GM18507 (cell line): Measurements from ENCODE around the gene ARMC12.
"Not testable (repeated sequence)": the region's sequence is repeated elsewhere in the genome, so short reads cannot be mapped to it uniquely, and the experiment has no call there.

Experiments used
- DNase-seq: peaks from one replicate; pipeline ENCODE4 v3.0.0; 2011; ENCODE audit warnings: low read depth; ENCODE audit not compliant: insufficient read length; ENCODE audit errors: extremely low spot score
- FAIRE-seq: peaks from 2 replicates; lab custom pipeline; 2011; peaks lifted over from hg19 to GRCh38; lab: Jason Lieb, UNC

Gene ARMC12

GRCh38 chr6:35736982-35737412, at the start of gene ARMC12:
ARMC12 (plus strand) TSS chr6:35737032; CDS start chr6:35737109, 77 bp downstream.
- no peak for DNase-seq
- no peak for FAIRE-seq

- DNase-seq, result no peak
- FAIRE-seq, result peak; percentile 80
Observed at GRCh38 chr6:35687658-35688604, 48.9 kb upstream of the ARMC12 start.

- DNase-seq, result peak; percentile 91
- peak; percentile 83 for FAIRE-seq
Observed at GRCh38 chr6:35688605-35689322, 48.1 kb upstream of the ARMC12 start, which contains the start of gene FKBP5. FKBP5 (minus strand) TSS chr6:35688915; CDS start chr6:35642824, 46,091 bp downstream.

GRCh38 chr6:35690006-35690405, 46.8 kb upstream of the ARMC12 start:
- not testable (repeated sequence) for FAIRE-seq, DNase-seq

GRCh38 chr6:35690484-35690883, 46.3 kb upstream of the ARMC12 start:
- no peak for FAIRE-seq
- DNase-seq, result no peak

GRCh38 chr6:35691027-35691824, 45.6 kb upstream of the ARMC12 start:
- FAIRE-seq, result no peak
- DNase-seq, result no peak

GRCh38 chr6:35694462-35694861, 42.4 kb upstream of the ARMC12 start:
- DNase-seq, result no peak
- no peak for FAIRE-seq

- FAIRE-seq, result not testable (repeated sequence)
Observed at GRCh38 chr6:35698430-35698829, 38.4 kb upstream of the ARMC12 start.

GRCh38 chr6:35698858-35699257, 38.0 kb upstream of the ARMC12 start:
- DNase-seq (no peak), FAIRE-seq (no peak)

More at GRCh38 chr6:35698430-35698829, 38.4 kb upstream of the ARMC12 start:
- DNase-seq, result not testable (repeated sequence)

GRCh38 chr6:35703554-35703953, 33.3 kb upstream of the ARMC12 start:
- FAIRE-seq, result no peak
- no peak for DNase-seq

GRCh38 chr6:35706468-35706867, 30.4 kb upstream of the ARMC12 start:
- DNase-seq (no peak), FAIRE-seq (no peak)

GRCh38 chr6:35707714-35708407, 29.0 kb upstream of the ARMC12 start:
- DNase-seq (no peak), FAIRE-seq (no peak)

GRCh38 chr6:35708585-35708984, 28.2 kb upstream of the ARMC12 start:
- no peak for DNase-seq
- no peak for FAIRE-seq

- no peak for DNase-seq
- no peak for FAIRE-seq
Observed at GRCh38 chr6:35710241-35710847, 26.5 kb upstream of the ARMC12 start.

GRCh38 chr6:35711731-35712130, 25.1 kb upstream of the ARMC12 start:
- no peak for FAIRE-seq
- no peak for DNase-seq

- no peak for DNase-seq
- no peak for FAIRE-seq
Observed at GRCh38 chr6:35713006-35713767, 23.6 kb upstream of the ARMC12 start.

- FAIRE-seq (no peak), DNase-seq (no peak)
Observed at GRCh38 chr6:35716798-35717197, 20.0 kb upstream of the ARMC12 start.
